GM12874 (cell line): ENCODE data around the gene FBXW4.

Experiments used
- TF ChIP-seq, protein P1 (sequence below): IDR thresholded peaks from 2 replicates; pipeline ENCODE4 v1.5.1; 2011; ENCODE audit warnings: low read depth, mild to moderate bottlenecking, control low read depth, low read length, moderate library complexity; ENCODE audit not compliant: insufficient read depth

Gene FBXW4

DNA sequence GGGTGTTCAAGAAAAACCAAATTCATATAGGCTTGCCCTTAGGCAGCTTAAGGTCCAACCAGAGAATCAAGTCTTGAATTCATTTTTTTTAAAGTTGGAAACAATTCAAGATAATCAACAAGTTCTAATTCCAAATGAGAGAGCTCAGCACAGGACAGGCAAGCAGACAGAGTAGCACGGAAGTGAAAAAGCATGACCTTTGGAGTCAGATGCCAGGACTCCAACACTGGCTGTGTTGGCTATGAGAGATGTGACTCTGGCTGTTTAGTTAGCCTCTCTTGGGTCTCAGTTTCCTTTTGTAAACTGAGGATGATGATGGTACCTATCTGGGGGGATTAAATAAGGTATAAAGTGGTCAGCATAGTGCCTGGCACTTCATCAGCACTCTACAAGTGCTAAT lies 49.3 kb downstream of the FBXW4 start:
- TF ChIP-seq, protein P1, sequence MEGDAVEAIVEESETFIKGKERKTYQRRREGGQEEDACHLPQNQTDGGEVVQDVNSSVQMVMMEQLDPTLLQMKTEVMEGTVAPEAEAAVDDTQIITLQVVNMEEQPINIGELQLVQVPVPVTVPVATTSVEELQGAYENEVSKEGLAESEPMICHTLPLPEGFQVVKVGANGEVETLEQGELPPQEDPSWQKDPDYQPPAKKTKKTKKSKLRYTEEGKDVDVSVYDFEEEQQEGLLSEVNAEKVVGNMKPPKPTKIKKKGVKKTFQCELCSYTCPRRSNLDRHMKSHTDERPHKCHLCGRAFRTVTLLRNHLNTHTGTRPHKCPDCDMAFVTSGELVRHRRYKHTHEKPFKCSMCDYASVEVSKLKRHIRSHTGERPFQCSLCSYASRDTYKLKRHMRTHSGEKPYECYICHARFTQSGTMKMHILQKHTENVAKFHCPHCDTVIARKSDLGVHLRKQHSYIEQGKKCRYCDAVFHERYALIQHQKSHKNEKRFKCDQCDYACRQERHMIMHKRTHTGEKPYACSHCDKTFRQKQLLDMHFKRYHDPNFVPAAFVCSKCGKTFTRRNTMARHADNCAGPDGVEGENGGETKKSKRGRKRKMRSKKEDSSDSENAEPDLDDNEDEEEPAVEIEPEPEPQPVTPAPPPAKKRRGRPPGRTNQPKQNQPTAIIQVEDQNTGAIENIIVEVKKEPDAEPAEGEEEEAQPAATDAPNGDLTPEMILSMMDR: no peak

DNA sequence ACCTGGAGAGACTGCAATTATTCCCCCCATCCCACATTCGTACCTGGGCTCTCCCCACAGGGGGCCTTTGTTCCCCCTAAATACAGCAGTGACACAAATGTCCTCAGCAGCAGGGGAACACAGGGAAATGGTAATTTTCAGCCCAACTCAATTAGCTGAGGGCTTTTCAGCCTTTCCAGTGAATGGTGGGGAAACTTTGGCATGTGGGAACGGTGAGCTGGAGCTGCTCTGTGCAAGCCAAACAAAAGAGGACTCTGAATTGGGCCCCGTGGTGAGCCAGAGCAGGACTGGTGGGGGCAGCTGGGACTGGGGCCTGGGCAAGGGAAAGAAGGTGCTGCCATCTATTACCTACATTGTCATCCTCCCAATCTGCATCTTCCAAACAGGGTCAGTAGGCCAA lies 51.0 kb downstream of the FBXW4 start:
- TF ChIP-seq, protein P1: no peak

DNA sequence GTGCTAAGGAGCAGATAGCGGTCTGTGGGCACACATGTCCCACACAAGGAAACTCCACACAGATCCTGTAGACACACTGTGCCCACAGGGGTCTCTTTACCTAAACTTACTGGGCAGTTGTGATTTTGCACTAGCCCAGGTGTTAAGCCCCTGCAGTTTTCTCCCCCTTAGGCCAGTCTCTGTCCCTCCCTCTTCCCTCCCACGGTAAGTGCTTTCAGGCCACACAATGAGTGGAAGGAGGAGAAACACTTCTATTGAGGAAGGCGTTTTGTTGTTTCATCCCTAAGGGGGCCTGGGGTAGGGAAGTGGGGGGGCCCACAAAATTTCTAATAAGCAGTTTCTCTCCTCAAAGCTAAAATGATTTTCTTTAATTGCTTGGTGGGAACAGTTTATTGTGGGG lies 51.4 kb downstream of the FBXW4 start:
- TF ChIP-seq, protein P1: no peak

DNA sequence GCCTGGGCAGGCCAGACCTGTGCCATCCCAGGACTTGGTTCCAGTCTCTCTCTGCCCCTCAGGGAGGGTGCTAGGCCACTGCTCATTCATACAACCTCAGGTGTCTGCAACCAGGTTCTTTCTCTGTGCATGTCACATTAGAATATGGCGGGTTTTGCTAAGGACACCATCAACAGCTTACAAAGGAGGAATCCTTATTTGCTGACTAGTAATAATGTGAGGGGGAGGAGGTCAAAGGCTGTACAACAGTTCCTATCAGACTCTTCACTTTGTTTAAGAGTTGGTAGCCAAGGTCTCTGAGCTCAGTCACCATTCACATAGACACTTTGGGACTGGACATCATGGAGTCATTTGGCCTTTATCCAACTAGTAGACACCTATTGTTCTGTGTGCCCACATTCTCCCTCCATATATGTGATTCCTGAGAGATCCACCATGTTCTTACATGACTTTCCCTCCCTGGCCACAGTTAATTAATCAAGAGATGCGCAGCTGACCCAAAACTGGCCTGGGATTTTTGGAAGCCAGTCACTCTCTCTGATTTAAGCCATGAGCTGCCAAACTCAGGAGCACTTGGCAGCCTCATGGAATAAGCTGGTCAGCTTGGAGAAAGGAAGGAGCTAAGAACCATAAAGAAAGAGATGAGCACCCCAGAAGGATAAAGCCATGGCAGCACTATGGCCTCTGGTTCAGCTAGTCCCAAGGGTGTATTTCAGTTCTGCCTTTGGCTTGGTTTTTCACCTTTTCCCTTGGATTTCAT lies 55.6 kb downstream of the FBXW4 start:
- TF ChIP-seq, protein P1: no peak

DNA sequence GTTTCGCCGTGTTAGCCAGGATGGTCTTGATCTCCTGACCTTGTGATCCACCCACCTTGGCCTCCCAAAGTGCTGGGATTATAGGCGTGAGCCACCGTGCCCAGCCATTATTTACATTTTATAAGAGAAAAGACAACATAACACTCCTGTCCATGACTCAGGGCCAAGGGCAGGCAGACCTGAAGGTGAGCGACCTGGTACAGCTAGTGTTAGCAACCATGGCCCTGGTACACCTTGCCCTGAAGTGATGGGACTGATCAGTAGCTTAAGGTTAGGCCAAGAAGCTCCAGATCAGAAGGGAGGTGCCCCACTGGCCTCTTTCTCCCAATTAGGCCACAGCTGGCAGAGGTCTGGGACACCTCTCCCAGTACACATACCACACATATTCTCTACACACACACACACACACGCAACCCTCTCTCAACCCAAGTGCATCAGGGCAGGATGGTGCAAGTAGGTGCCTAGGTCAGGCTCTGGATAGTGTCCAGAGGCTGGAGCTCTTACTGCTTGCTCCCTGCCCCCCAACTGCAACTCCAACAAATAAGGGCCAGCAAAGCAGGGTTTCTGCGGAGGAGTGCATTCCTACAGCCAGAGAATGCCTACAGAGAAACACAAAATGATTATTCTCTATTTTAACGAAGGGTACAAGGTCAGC lies 63.0 kb downstream of the FBXW4 start:
- TF ChIP-seq, protein P1: no peak

DNA sequence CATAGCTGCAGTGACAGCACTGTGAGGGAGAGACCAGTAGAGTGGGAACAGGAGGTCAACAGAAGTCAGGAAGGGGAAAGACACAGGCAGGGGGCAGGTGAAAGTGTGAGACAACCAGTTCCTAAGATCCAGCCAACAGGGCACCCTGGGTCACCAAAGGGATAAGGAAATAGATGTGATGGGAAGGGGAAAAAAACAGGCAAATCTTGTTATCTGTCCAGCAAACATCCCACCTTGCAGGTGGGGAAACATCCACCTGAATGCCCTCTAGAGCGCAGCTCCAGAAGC lies 64.4 kb downstream of the FBXW4 start:
- TF ChIP-seq, protein P1: no peak

DNA sequence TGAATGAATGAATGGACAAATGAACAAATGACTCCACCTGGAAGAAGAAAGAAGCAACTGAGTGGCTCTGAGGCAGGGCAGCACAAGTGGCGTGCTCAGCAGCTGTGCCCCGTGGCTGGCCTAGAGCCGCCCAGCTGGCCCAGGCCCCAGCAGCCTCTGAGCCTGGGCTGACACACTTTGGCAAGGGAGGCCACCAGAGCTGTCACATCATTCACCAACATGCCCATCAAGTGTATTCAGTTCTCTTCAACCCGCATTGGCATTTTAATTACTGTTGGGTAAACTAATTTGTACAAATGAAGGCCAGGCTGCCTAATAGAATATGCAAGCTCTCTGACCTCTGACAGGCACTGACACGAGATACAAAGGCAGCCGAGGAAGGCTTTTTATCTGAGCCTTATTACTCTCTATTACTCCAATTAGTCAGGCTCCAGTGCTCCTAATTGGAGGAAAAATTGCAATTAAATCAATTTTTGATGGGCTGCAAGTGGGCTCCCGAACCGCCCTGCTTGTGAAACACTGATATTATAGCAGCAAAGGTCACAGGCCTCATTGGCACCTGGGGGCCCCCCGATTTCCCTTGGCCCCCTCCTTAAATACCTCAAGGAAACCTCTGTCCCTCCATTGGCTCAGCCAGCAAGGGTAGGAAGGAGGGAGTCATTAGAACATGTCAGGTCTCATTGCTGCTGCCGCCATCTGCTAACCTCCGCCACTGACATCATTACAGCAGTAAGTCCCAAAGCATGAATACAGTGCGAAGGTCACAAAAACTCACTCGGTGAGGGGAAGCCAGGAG lies 64.9 kb downstream of the FBXW4 start:
- TF ChIP-seq, protein P1: no peak
